ENCODE measurements around the gene DNAAF1. TPM values are rescaled to one million over a fixed set of nuclear protein-coding genes. Genes with fewer than 3 reads are reported as not detected.
A peak's percentile ranks its signal among the peaks of the same experiment; 100 is the strongest.

DNAAF1 gene
- total RNA-seq, 1 experiment from 2014 or later = not detected

- no peak overlapping the region for H3K27ac ChIP-seq (ENCODE audit: low read length)
- H3K4me1 ChIP-seq (ENCODE audit: control insufficient read depth, insufficient read depth, low read length) = no peaks in the 10 kb centered on the region
- no peaks in the 10 kb centered on the region for H3K9me3 ChIP-seq (ENCODE audit: control insufficient read depth, insufficient read depth, low read depth, low read length)
- CTCF ChIA-PET = interaction anchor here (1.1 to 1.3 kb wide), 2 partner anchors 324 to 327 kb away, joined by 3 to 5 read pairs; no protein-coding TSS in a partner anchor
- no peak for DNase-seq (ENCODE audit: low read depth, low spot score)
- intact Hi-C loops (cut with micrococcal nuclease; ENCODE audit: unreplicated experiment) (loop anchor here (5.0 to 10.0 kb wide), 2 partner anchors 124 to 301 kb away; no protein-coding TSS in a partner anchor), in situ Hi-C loops (cut with HindIII; ENCODE audit: low pct_unique_long_range_greater_than_20kb, low sequenced_read_pairs) (no loop called here)
- TF ChIP-seq, protein P1, sequence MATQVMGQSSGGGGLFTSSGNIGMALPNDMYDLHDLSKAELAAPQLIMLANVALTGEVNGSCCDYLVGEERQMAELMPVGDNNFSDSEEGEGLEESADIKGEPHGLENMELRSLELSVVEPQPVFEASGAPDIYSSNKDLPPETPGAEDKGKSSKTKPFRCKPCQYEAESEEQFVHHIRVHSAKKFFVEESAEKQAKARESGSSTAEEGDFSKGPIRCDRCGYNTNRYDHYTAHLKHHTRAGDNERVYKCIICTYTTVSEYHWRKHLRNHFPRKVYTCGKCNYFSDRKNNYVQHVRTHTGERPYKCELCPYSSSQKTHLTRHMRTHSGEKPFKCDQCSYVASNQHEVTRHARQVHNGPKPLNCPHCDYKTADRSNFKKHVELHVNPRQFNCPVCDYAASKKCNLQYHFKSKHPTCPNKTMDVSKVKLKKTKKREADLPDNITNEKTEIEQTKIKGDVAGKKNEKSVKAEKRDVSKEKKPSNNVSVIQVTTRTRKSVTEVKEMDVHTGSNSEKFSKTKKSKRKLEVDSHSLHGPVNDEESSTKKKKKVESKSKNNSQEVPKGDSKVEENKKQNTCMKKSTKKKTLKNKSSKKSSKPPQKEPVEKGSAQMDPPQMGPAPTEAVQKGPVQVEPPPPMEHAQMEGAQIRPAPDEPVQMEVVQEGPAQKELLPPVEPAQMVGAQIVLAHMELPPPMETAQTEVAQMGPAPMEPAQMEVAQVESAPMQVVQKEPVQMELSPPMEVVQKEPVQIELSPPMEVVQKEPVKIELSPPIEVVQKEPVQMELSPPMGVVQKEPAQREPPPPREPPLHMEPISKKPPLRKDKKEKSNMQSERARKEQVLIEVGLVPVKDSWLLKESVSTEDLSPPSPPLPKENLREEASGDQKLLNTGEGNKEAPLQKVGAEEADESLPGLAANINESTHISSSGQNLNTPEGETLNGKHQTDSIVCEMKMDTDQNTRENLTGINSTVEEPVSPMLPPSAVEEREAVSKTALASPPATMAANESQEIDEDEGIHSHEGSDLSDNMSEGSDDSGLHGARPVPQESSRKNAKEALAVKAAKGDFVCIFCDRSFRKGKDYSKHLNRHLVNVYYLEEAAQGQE (IDR thresholded peaks at IDR 0.05; ENCODE audit: insufficient read depth in 1 of 2, low read depth in 2 of 2, low read length in 1 of 2) = no peak
- TF ChIP-seq CTCF (IDR thresholded peaks at IDR 0.05) (no peak), TCF7L2 (IDR thresholded peaks at IDR 0.05; ENCODE audit: low read depth, low read length) (no peak), POLR2AphosphoS5 (IDR thresholded peaks at IDR 0.05; ENCODE audit: low read depth, low read length) (no peak)
- H3K27me3 ChIP-seq (ENCODE audit: control insufficient read depth, insufficient read depth, low read length) = no peaks in the 10 kb centered on the region
- POLR2A ChIA-PET = no interaction called here
- H3K4me3 ChIP-seq (ENCODE audit: low read depth in 2 of 2, low read length in 2 of 2) = no peak overlapping the region
- no peak for ATAC-seq
- no TSS peak for BruUV-seq (replicated peaks)
- H3K36me3 ChIP-seq (ENCODE audit: control insufficient read depth, insufficient read depth, low read length) = peaks cover 4% of the 10 kb centered on the region; the same call in 1 of the 2 replicates
Observed at GRCh38 chr16:84183572-84183875, 38.4 kb downstream of the DNAAF1 start.

DNA sequence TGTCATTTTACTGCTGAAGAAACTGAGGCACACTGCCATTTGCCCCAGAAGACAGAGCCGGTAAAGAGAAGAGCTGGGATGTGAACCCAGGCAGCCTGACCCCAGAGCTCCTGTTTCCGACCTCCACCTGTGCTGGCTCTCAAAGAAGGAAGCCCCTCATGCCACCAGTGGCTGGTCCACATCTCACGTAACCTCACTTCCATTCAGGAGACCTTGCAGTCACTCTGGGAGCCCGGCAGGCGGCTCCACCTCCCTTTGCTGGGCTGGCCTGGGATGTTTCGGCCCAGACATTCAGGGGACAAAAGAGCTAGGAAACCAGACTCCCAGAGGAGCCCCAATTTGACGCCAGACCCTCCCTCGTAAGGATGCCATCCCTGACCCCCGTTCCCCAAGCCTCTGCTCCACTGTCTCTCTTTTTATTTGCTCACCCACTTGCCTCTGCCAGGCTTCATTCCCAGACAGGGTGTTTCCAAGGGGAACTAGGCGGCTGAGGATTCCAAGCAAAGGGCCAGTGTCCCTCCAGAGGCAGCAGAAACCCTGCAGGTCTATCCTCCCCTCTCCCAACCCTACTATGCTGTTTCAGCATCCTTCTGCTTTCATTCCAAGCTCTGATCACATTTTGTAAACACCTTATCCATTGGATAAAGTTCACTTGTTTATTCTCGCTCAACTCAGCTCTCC, 38.9 kb downstream of the DNAAF1 start:
- Histone ChIP-seq H3K27me3 (ENCODE audit: control insufficient read depth, insufficient read depth, low read length) (no peaks in the 10 kb centered on the region), H3K36me3 (ENCODE audit: control insufficient read depth, insufficient read depth, low read length) (peaks cover 4% of the 10 kb centered on the region; the same call in 1 of the 2 replicates), H3K27ac (ENCODE audit: low read length) (no peak overlapping the region), H3K4me1 (ENCODE audit: control insufficient read depth, insufficient read depth, low read length) (no peaks in the 10 kb centered on the region), H3K9me3 (ENCODE audit: control insufficient read depth, insufficient read depth, low read depth, low read length) (no peaks in the 10 kb centered on the region), H3K4me3 (ENCODE audit: low read depth in 2 of 2, low read length in 2 of 2) (no peak overlapping the region)
- in situ Hi-C loops (cut with HindIII; ENCODE audit: low pct_unique_long_range_greater_than_20kb, low sequenced_read_pairs) (no loop called here), intact Hi-C loops (cut with micrococcal nuclease; ENCODE audit: unreplicated experiment) (loop anchor here (5.0 to 10.0 kb wide), 2 partner anchors 123 to 301 kb away; no protein-coding TSS in a partner anchor)
- ChIA-PET POLR2A (interaction anchor here (0.6 kb wide), 1 partner anchor 321 kb away, joined by 4 read pairs; no protein-coding TSS in a partner anchor), CTCF (interaction anchor here (0.5 to 1.3 kb wide), 6 partner anchors 52 to 327 kb away, joined by 3 to 18 read pairs (median 6); no protein-coding TSS in a partner anchor)
- no peak for ATAC-seq
- TF ChIP-seq CTCF (IDR thresholded peaks at IDR 0.05) = peak; percentile 81
- TF ChIP-seq, protein P1 (IDR thresholded peaks at IDR 0.05; ENCODE audit: insufficient read depth in 1 of 2, low read depth in 2 of 2, low read length in 1 of 2) = no peak
- TF ChIP-seq SIN3A (IDR thresholded peaks at IDR 0.05; ENCODE audit: borderline replicate concordance, insufficient read depth, low read depth, low read length) = no peak
- TF ChIP-seq TCF7L2 (IDR thresholded peaks at IDR 0.05; ENCODE audit: low read depth, low read length) = no peak
- no peak for TF ChIP-seq POLR2AphosphoS5 (IDR thresholded peaks at IDR 0.05; ENCODE audit: low read depth, low read length)
- BruUV-seq (replicated peaks) = no TSS peak
- no peak for DNase-seq (ENCODE audit: low read depth, low spot score)
